Body of pancreas (tissue), 4 donors: ENCODE results near the gene DOCK3. TPM values are rescaled to one million over a fixed set of nuclear protein-coding genes. Genes with fewer than 3 reads are reported as not detected.
"Not testable (repeated sequence)": the region's sequence is repeated elsewhere in the genome, so short reads cannot be mapped to it uniquely, and the experiment has no call there.

ENCODE experiments used
- ATAC-seq: fragments of 150-250 bp; one replicate; pipeline ENCODE4 v1.9.1; 2016
- DNase-seq, 4 donors: peaks; one replicate each; pipeline ENCODE4 v3.0.0-alpha.2; 2019
- H3K27ac ChIP-seq, 4 donors: fragments of 200-600 bp; sonication (generic); 1 replicate in 3 of 4; 2 replicates in 1 of 4; pipeline versions ENCODE4 v1.5.1 to v1.6.1; 2016 to 2019; ENCODE audit warnings: mild to moderate bottlenecking in 1 of 4, mixed read lengths in 1 of 4, moderate library complexity in 1 of 4
- H3K27me3 ChIP-seq, 2 donors: fragments of 200-600 bp; sonication (generic); one replicate each; pipeline ENCODE4 v1.6.0; 2016; ENCODE audit warnings: mild to moderate bottlenecking in 1 of 2
- H3K36me3 ChIP-seq, 2 donors: fragments of 200-600 bp; sonication (generic); replicated peaks in 1 of 2; 2 replicates each; pipeline ENCODE4 v1.5.1; 2016; ENCODE audit warnings: low read depth in 2 of 2; ENCODE audit not compliant: insufficient read depth in 1 of 2
- H3K4me1 ChIP-seq: fragments of 200-600 bp; sonication (generic); one replicate; pipeline ENCODE4 v1.6.0; 2016
- H3K4me3 ChIP-seq, 2 donors: fragments of 200-600 bp; sonication (generic); 1 replicate in 1 of 2; 2 replicates in 1 of 2; pipeline ENCODE4 v1.5.1; 2016 to 2019
- H3K9me3 ChIP-seq, 3 donors: fragments of 200-600 bp; sonication (generic); 1 replicate in 2 of 3; 2 replicates in 1 of 3; pipeline ENCODE4 v1.5.1; 2016
- POLR2A ChIP-seq, 3 donors: fragments of 450-650 bp; IDR thresholded peaks; one replicate each; pipeline ENCODE4 v1.6.1; 2016; ENCODE audit warnings: antibody characterized with exemption in 3 of 3, mild to moderate bottlenecking in 2 of 3
- WGBS, 2 donors: methylation state at CpG; one replicate each; pipeline ENCODE4 v1.1.5; 2017; 5-methylcytosine and 5-hydroxymethylcytosine counted together
- intact Hi-C: fragments of 100-400 bp; cut with DNase I; formaldehyde crosslinking; loops from one replicate; pipeline ENCODE4 v1.15.1; 2023
- total RNA-seq, 2 donors: library from RNA; depleted of rRNA; stranded (reverse); fragments of >200 nt; gene quantifications; one replicate each; pipeline ENCODE4 v1.1.0, GENCODE V29; 2016
- TF ChIP-seq, protein P1 (sequence below), 7 experiments: fragments of 450-650 bp in 4 of 7; fragments of 200-600 bp in 3 of 7; sonication (generic) in 3 of 7; IDR thresholded peaks; one replicate each; pipeline ENCODE4 v1.5.1; 2016 to 2019; ENCODE audit warnings: antibody characterized with exemption in 7 of 7

DOCK3 gene
- total RNA-seq, 2 donors from 2014 or later, result 0.52 TPM; not detected in 1

DNA sequence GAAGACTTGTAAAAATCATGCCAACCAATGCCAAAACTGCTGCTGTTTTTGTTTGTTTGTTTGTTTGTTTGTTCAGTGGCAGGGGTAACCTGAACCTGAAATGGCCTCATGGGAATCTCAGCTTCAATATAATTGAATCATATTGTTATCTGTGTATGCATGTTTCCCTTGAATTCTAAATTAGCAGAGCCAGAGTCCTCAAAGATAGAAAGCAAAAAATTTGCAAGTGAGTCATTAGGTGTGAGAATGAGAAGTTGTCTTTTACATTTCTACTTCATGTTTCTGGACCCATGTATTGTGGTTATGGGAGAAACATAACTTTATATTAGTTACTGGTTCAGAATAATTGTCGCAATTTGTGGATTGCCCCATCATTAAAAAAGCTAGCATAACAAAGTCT lies 249.2 kb downstream of the DOCK3 start:
- H3K27me3 ChIP-seq, result no peaks in the 10 kb centered on the region
- no peak overlapping the region for H3K27ac ChIP-seq
- intact Hi-C loops, result no loop called here
- no peaks in the 10 kb centered on the region for H3K4me1 ChIP-seq
- TF ChIP-seq, protein P1, sequence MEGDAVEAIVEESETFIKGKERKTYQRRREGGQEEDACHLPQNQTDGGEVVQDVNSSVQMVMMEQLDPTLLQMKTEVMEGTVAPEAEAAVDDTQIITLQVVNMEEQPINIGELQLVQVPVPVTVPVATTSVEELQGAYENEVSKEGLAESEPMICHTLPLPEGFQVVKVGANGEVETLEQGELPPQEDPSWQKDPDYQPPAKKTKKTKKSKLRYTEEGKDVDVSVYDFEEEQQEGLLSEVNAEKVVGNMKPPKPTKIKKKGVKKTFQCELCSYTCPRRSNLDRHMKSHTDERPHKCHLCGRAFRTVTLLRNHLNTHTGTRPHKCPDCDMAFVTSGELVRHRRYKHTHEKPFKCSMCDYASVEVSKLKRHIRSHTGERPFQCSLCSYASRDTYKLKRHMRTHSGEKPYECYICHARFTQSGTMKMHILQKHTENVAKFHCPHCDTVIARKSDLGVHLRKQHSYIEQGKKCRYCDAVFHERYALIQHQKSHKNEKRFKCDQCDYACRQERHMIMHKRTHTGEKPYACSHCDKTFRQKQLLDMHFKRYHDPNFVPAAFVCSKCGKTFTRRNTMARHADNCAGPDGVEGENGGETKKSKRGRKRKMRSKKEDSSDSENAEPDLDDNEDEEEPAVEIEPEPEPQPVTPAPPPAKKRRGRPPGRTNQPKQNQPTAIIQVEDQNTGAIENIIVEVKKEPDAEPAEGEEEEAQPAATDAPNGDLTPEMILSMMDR (IDR thresholded peaks at IDR 0.05), result no peak
- TF ChIP-seq POLR2A (IDR thresholded peaks at IDR 0.05), result no peak
- no peak overlapping the region for H3K4me3 ChIP-seq
- no peak for DNase-seq
- peaks cover 0 to 8% (median 0%) of the 10 kb centered on the region in 3 donors for H3K9me3 ChIP-seq
- 88 to 91% methylated on average over 1 of the region's 1 CpG for WGBS, 2 donors
- no peaks in the 10 kb centered on the region for H3K36me3 ChIP-seq
- ATAC-seq, result no peak

DNA sequence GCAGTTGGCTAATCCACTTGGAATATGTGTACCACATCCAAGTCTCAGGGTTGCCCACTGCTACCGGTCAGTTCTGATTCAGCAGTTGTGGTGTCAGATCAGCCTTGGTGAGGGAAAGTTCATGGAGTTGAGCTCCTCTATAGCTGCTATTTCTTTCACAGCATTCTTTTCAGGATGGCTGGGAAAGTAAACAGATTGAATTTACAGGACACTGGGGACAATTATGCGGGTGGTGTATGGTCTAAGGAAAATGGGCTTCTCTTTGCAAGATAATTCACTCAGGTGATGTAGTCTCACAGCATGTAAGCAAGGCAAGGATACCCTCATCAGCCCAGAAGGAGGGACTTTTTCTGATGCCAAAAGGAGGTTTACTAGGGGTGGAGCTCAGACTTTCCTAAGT lies 249.9 kb downstream of the DOCK3 start:
- ATAC-seq (no peak), DNase-seq (no peak)
- peaks cover 0 to 8% (median 0%) of the 10 kb centered on the region in 3 donors for H3K9me3 ChIP-seq
- no peaks in the 10 kb centered on the region for H3K36me3 ChIP-seq
- H3K27ac ChIP-seq, result no peak overlapping the region
- TF ChIP-seq, protein P1 (IDR thresholded peaks at IDR 0.05), result no peak
- TF ChIP-seq POLR2A (IDR thresholded peaks at IDR 0.05), result no peak
- WGBS, 2 donors, result 82 to 93% methylated on average over 2 of the region's 2 CpGs
- no peaks in the 10 kb centered on the region for H3K27me3 ChIP-seq
- H3K4me1 ChIP-seq, result no peaks in the 10 kb centered on the region
- intact Hi-C loops, result no loop called here
- no peak overlapping the region for H3K4me3 ChIP-seq

DNA sequence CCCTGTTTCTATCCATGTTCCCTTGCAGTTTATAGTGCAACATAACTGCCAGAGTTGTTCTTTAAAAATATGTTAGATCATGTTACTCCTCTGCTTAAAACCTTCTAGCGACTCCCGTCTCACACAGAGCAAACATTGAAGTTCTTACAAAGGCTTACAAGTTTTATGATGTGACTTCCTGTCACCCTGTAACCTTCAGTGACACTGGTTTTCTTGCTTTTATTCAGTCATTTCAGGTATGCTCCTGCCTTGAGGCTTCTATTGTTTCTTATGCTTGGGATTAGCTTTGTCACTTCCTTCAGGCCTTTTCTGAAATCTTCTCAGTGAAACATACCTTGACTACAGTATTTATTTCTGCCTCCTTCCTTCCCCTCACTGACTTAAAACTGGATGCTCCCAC lies 252.1 kb downstream of the DOCK3 start:
- WGBS, 2 donors, result 26 to 30% methylated on average over 2 of the region's 2 CpGs
- TF ChIP-seq, protein P1 (IDR thresholded peaks at IDR 0.05), result no peak
- no peak for TF ChIP-seq POLR2A (IDR thresholded peaks at IDR 0.05)
- intact Hi-C loops, result no loop called here
- no peak overlapping the region for H3K4me3 ChIP-seq
- ATAC-seq (no peak), DNase-seq (no peak)
- no peaks in the 10 kb centered on the region for H3K27me3 ChIP-seq
- no peaks in the 10 kb centered on the region for H3K4me1 ChIP-seq
- no peak overlapping the region for H3K27ac ChIP-seq
- no peaks in the 10 kb centered on the region for H3K36me3 ChIP-seq
- H3K9me3 ChIP-seq, result peaks cover 0 to 4% (median 0%) of the 10 kb centered on the region in 3 donors

DNA sequence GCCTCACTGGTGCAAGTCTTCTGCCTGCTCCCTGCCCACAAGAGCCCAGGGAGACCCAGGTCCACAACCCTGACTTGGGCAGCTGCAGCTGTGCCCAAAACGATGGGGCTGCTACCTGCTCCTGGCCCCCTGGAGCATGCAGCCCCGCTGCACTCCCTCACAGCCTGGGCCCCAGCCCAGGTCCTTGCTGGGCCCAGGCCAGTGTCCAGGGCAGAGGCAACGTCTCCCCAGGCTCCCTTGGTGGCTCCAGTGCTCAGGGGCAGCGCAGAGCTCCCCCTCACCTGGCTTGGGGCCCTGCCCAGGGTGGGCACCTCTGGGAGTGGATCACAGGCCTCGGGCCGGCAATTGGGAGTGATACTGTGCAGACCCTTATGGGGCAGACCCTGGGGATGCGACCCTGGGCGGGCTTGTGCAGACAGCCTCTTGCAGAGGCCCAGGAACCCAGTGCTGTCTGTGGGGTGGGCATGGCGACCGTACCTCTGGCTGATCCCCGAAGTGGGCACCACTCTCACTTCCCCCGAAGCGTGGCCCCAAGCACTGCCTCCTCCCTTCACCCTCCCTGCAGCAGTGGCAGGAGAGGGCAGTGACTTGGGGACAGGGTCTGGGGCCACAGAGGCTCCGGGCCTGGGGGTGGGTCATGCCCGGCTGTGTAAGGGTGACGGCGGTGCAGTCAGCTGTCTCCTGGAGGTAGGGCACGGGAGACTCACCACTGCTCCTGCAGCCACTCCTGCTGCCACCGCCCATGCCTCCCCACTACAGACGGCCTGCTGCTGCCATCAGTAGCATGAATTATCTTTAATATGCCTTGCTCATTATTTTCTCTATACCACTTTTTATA lies 255.9 kb downstream of the DOCK3 start:
- WGBS, 2 donors, result 68 to 78% methylated on average over 4 to 19 of the region's 20 CpGs
- intact Hi-C loops, result no loop called here
- H3K27me3 ChIP-seq, result no peaks in the 10 kb centered on the region
- no peak for ATAC-seq
- H3K4me1 ChIP-seq, result no peaks in the 10 kb centered on the region
- no peak overlapping the region for H3K27ac ChIP-seq
- H3K9me3 ChIP-seq, result peaks cover 0 to 3% (median 0%) of the 10 kb centered on the region in 3 donors
- no peak for DNase-seq
- TF ChIP-seq, protein P1 (IDR thresholded peaks at IDR 0.05), result no peak
- TF ChIP-seq POLR2A (IDR thresholded peaks at IDR 0.05), result no peak
- H3K4me3 ChIP-seq, result no peak overlapping the region
- H3K36me3 ChIP-seq, result no peaks in the 10 kb centered on the region

DNA sequence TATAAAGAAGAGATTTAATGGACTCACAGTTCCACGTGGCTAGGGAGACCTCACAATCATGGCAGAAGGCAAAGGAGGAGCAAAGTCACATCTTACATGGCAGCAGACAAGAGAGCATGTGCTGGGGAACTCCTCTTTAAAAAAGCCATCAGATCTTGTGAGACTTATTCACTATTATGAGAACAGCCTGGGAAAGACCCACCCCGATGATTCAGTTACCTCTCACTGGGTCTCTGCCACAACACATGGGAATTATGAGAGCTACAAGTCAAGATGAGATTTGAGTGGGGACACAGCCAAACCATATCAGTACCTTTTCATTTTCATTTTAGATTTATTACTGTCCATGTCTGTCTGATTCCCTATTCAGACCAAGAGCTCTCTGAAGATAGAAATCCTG lies 258.2 kb downstream of the DOCK3 start:
- DNase-seq, intact Hi-C loops, H3K27ac ChIP-seq, H3K4me3 ChIP-seq, ATAC-seq, H3K9me3 ChIP-seq, H3K27me3 ChIP-seq, H3K4me1 ChIP-seq, H3K36me3 ChIP-seq: not testable (repeated sequence)
- 52% methylated on average over 2 of the region's 2 CpGs for WGBS, 2 donors
